ENCODE data around the gene TIA1. TPM values are rescaled to one million over a fixed set of nuclear protein-coding genes. Genes with fewer than 3 reads are reported as not detected.

TIA1 gene
- total RNA-seq, 1 donor from 2014 or later = 539 TPM

GRCh38 chr2:70161069-70161534 is 87.3 kb downstream of the TIA1 start:
- H3K27me3 Mint-ChIP-seq (ENCODE audit: insufficient read depth, low read depth) = peaks cover 2% of the 10 kb centered on the region
- Histone ChIP-seq H3K4me2 (no peak overlapping the region), H3K36me3 (peaks cover 12% of the 10 kb centered on the region), H3K4me3 (no peak overlapping the region), H3K4me1 (no peaks in the 10 kb centered on the region), H3K79me2 (ENCODE audit: low read depth) (no peaks in the 10 kb centered on the region), H3F3A (ENCODE audit: low read depth) (no peaks in the 10 kb centered on the region), H4K20me1 (ENCODE audit: low read depth) (no peaks in the 10 kb centered on the region), H3K9me3 (ENCODE audit: low read depth) (no peaks in the 10 kb centered on the region), H3K9ac (no peak overlapping the region), H2AFZ (replicated peaks) (no peak overlapping the region), H3K27ac (no peak overlapping the region), H3K27me3 (no peaks in the 10 kb centered on the region)
- H3K9me3 Mint-ChIP-seq = no peaks in the 10 kb centered on the region
- TF ChIP-seq CTCF (IDR thresholded peaks at IDR 0.05) (no peak), EZH2phosphoT487 (IDR thresholded peaks at IDR 0.05) (no peak), EZH2 (IDR thresholded peaks at IDR 0.05) (no peak)
- no peaks in the 10 kb centered on the region for H3K4me1 Mint-ChIP-seq
- H3K27ac Mint-ChIP-seq = no peak overlapping the region
- DNase-seq (ENCODE audit: low spot score) = no peak
- H3K4me3 Mint-ChIP-seq = no peak overlapping the region
- H3K36me3 Mint-ChIP-seq = peaks cover 13% of the 10 kb centered on the region

GRCh38 chr2:70160545-70160944 is 87.9 kb downstream of the TIA1 start:
- H3K4me3 Mint-ChIP-seq = no peak overlapping the region
- Histone ChIP-seq H3K4me3 (no peak overlapping the region), H4K20me1 (ENCODE audit: low read depth) (no peaks in the 10 kb centered on the region), H3K4me1 (no peaks in the 10 kb centered on the region), H3K4me2 (no peak overlapping the region), H3K79me2 (ENCODE audit: low read depth) (no peaks in the 10 kb centered on the region), H3K9ac (no peak overlapping the region), H2AFZ (replicated peaks) (no peak overlapping the region), H3F3A (ENCODE audit: low read depth) (no peaks in the 10 kb centered on the region), H3K9me3 (ENCODE audit: low read depth) (no peaks in the 10 kb centered on the region), H3K27me3 (no peaks in the 10 kb centered on the region), H3K36me3 (peaks cover 12% of the 10 kb centered on the region), H3K27ac (no peak overlapping the region)
- H3K27me3 Mint-ChIP-seq (ENCODE audit: insufficient read depth, low read depth) = peaks cover 2% of the 10 kb centered on the region
- no peak for DNase-seq (ENCODE audit: low spot score)
- peaks cover 13% of the 10 kb centered on the region for H3K36me3 Mint-ChIP-seq
- no peaks in the 10 kb centered on the region for H3K4me1 Mint-ChIP-seq
- H3K9me3 Mint-ChIP-seq = no peaks in the 10 kb centered on the region
- no peak overlapping the region for H3K27ac Mint-ChIP-seq
- TF ChIP-seq CTCF (IDR thresholded peaks at IDR 0.05) (no peak), EZH2 (IDR thresholded peaks at IDR 0.05) (no peak), EZH2phosphoT487 (IDR thresholded peaks at IDR 0.05) (no peak)

MicroRNAs encoded within 50 kb of the gene (microRNA counts, 767-probe panel; counts per million panel counts)
- 460 counts per million, percentile 90 among the panel's probes with 10 or more counts for microRNA hsa-miR-1285-3p

Small RNAs within 50 kb of the gene (microRNA-seq; reads per million reads assigned to microRNA genes)
- not detected for gene MIR1285-2

Small RNAs within 50 kb of the gene (small RNA-seq; reads per million reads assigned to genes)
- gene AC016700.2 (not detected), gene MIR1285-2 (not detected)

Other genes with a start within 250 kb of the TIA1 start
- 62.0 and 82.0 TPM in 2 replicates for gene PCBP1, start 161.2 kb downstream of the TIA1 start, total RNA-seq (ENCODE audit: low replicate concordance)
- gene C2orf42, start 57.6 kb downstream of the TIA1 start, total RNA-seq (ENCODE audit: low replicate concordance) = 24.1 and 25.4 TPM in 2 replicates
- 27.3 and 41.3 TPM in 2 replicates for gene PCYOX1, start 9.5 kb upstream of the TIA1 start, total RNA-seq (ENCODE audit: low replicate concordance)
- gene SNRPG, start 45.1 kb upstream of the TIA1 start, total RNA-seq (ENCODE audit: low replicate concordance) = 184 and 488 TPM in 2 replicates
- gene FAM136A, start 53.4 kb upstream of the TIA1 start, total RNA-seq (ENCODE audit: low replicate concordance) = 90.7 and 119 TPM in 2 replicates